Measurements from ENCODE around the gene PACS1. TPM values are rescaled to one million over a fixed set of nuclear protein-coding genes. Genes with fewer than 3 reads are reported as not detected.

The PACS1 gene
- total RNA-seq, 1 donor from 2014 or later, result 50.8 TPM

DNA sequence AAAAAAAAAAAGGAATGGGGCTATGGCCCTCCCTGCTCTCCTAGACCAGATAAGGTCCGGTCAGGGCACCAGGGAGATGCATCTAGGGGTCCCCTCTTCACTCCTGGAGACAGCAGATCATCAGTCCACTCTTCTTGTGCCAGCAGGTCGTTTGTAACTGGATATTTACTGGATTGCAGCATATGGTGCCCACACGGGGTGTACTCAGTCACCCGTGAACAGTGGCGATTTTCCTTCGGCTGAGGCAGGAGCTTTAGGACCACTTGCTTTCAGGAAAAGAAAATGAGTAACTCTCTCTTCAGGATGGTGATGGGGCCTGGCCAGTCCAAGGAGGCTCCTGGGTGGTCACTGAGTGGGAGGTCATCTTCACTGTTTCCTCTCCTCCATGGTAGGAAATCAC, 160.1 kb downstream of the PACS1 start:
- ATAC-seq (no peak), DNase-seq (no peak)
- intact Hi-C loops (cut with DNase I), result no loop called here
- no peaks in the 10 kb centered on the region for H3K9me3 ChIP-seq
- peaks cover 69% of the 10 kb centered on the region for H3K36me3 ChIP-seq
- H3K4me3 ChIP-seq, result no peak overlapping the region
- H3K27me3 ChIP-seq (ENCODE audit: low read depth), result no peaks in the 10 kb centered on the region
- no peak overlapping the region for H3K27ac ChIP-seq
- TF ChIP-seq, protein P1, sequence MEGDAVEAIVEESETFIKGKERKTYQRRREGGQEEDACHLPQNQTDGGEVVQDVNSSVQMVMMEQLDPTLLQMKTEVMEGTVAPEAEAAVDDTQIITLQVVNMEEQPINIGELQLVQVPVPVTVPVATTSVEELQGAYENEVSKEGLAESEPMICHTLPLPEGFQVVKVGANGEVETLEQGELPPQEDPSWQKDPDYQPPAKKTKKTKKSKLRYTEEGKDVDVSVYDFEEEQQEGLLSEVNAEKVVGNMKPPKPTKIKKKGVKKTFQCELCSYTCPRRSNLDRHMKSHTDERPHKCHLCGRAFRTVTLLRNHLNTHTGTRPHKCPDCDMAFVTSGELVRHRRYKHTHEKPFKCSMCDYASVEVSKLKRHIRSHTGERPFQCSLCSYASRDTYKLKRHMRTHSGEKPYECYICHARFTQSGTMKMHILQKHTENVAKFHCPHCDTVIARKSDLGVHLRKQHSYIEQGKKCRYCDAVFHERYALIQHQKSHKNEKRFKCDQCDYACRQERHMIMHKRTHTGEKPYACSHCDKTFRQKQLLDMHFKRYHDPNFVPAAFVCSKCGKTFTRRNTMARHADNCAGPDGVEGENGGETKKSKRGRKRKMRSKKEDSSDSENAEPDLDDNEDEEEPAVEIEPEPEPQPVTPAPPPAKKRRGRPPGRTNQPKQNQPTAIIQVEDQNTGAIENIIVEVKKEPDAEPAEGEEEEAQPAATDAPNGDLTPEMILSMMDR (IDR thresholded peaks at IDR 0.05), result no peak
- no peaks in the 10 kb centered on the region for H3K4me1 ChIP-seq

DNA sequence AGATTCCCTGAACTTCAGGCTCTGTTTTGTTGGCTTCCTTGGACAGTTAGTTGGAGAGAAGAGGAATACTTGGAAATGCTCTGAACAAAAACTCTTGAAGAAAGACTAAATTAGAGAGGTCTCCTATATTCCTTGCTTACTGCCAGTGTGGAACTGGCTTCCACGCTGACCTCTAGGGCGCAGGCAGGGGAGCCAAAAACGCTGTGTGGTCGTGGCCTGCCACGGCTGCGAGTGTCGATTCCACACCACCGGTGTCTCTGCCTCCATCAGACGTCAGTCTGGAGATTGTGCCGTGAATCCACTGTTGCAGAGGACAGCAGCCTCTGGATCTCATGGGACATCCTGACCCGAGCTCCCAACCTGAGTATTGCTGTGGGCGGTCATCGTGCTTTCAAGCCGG, 160.9 kb downstream of the PACS1 start:
- Histone ChIP-seq H3K4me1 (no peaks in the 10 kb centered on the region), H3K36me3 (peaks cover 76% of the 10 kb centered on the region), H3K4me3 (no peak overlapping the region), H3K9me3 (no peaks in the 10 kb centered on the region), H3K27ac (no peak overlapping the region), H3K27me3 (ENCODE audit: low read depth) (no peaks in the 10 kb centered on the region)
- no peak for ATAC-seq
- intact Hi-C loops (cut with DNase I), result no loop called here
- no peak for DNase-seq
- TF ChIP-seq, protein P1 (IDR thresholded peaks at IDR 0.05), result no peak

DNA sequence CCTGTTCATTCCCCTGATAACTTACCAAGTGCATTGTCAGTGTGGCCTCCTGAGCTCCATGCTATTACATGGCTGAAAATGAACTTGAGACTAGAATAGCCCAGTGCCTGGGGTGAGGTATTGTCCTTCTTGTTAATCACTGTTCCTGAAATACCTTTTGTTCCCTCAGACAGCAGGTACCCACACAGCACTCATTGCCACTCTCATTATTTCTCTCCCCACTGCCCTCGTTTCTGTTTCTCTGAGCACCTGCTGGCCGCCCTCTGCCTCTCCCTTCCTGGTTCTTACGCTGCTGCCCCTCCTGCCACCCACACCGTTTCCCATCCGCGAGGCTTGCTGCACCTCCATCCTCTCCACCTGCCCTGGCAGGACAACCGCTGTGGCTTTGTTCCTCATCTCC, 161.5 kb downstream of the PACS1 start:
- Histone ChIP-seq H3K27me3 (ENCODE audit: low read depth) (no peaks in the 10 kb centered on the region), H3K4me3 (no peak overlapping the region), H3K27ac (no peak overlapping the region), H3K4me1 (no peaks in the 10 kb centered on the region), H3K36me3 (peaks cover 82% of the 10 kb centered on the region), H3K9me3 (no peaks in the 10 kb centered on the region)
- DNase-seq (no peak), ATAC-seq (no peak)
- intact Hi-C loops (cut with DNase I), result no loop called here
- TF ChIP-seq, protein P1 (IDR thresholded peaks at IDR 0.05), result no peak

DNA sequence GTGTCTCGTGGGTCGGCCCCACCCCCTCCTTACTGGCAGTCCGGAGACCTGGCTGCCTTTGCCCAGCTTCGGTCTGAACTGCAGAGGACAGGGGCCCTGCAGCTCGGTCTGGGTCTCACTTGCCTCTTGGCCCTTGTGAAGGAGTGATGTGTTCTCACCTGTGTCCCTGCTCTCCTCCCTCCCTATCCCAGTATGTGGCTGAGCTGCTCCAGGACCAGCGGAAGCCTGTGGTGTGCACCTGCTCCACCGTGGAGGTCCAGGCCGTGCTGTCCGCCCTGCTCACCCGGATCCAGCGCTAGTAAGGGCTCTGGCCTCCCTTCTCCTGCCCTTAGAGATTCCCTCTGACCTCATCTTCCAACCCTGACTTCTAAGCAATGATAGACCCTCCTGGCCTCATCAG, 162.7 kb downstream of the PACS1 start:
- Histone ChIP-seq H3K4me3 (no peak overlapping the region), H3K4me1 (no peaks in the 10 kb centered on the region), H3K9me3 (no peaks in the 10 kb centered on the region), H3K27me3 (ENCODE audit: low read depth) (no peaks in the 10 kb centered on the region), H3K36me3 (peaks cover 87% of the 10 kb centered on the region), H3K27ac (no peak overlapping the region)
- ATAC-seq, result no peak
- intact Hi-C loops (cut with DNase I), result no loop called here
- TF ChIP-seq, protein P1 (IDR thresholded peaks at IDR 0.05), result no peak
- DNase-seq, result no peak

DNA sequence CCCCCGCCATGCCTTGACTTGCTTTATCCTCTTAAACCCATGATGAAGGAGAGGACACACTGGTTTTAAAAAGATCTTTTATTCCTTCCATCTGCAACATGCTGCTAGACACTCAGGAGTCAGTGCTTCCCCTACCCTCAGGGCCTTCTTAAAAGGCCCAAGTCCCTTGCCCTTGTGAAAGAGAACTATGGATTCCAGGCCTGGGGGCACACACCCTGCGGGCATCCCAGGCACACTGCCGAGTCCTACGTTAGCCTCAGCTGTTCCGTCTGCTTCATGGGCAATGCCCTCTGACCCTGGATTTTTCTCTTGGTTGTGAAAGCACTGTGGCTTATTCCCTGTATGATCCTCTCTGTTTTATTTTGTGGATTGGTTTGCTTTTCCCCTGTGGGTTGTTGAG, 163.2 kb downstream of the PACS1 start:
- no peak overlapping the region for H3K27ac ChIP-seq
- DNase-seq (no peak), ATAC-seq (no peak)
- H3K27me3 ChIP-seq (ENCODE audit: low read depth), result no peaks in the 10 kb centered on the region
- no peak overlapping the region for H3K4me3 ChIP-seq
- intact Hi-C loops (cut with DNase I), result no loop called here
- no peaks in the 10 kb centered on the region for H3K9me3 ChIP-seq
- TF ChIP-seq, protein P1 (IDR thresholded peaks at IDR 0.05), result no peak
- H3K4me1 ChIP-seq, result no peaks in the 10 kb centered on the region
- peaks cover 87% of the 10 kb centered on the region for H3K36me3 ChIP-seq

DNA sequence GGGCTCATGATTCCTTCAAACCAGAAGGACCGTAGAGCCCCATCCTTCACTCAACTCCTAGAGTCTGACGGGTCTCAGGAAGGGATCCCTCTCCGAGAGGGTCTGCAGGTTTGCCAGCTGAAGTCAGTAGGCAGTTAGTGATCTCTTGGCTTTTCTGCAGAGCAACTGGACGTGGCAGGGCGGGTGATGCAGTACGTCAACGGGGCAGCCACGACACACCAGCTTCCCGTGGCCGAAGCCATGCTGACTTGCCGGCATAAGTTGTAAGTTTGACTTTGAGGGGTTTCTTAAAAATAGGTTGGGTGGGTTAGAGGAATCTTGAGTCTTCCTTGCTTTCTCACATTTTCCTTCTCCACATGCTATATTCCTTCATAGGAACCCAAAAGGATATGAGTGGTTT, 165.1 kb downstream of the PACS1 start:
- H3K27ac ChIP-seq, result no peak overlapping the region
- H3K27me3 ChIP-seq (ENCODE audit: low read depth), result no peaks in the 10 kb centered on the region
- DNase-seq (no peak), ATAC-seq (no peak)
- intact Hi-C loops (cut with DNase I), result no loop called here
- peaks cover 98% of the 10 kb centered on the region for H3K36me3 ChIP-seq
- H3K9me3 ChIP-seq, result no peaks in the 10 kb centered on the region
- TF ChIP-seq, protein P1 (IDR thresholded peaks at IDR 0.05), result no peak
- no peaks in the 10 kb centered on the region for H3K4me1 ChIP-seq
- H3K4me3 ChIP-seq, result no peak overlapping the region
